Measurements from ENCODE around the gene SPRY2. TPM values are rescaled to one million over a fixed set of nuclear protein-coding genes. Genes with fewer than 3 reads are reported as not detected.

SPRY2 gene
- total and polyA plus RNA-seq, 8 donors: 30.9 to 77.1 (median 54.3) TPM

DNA sequence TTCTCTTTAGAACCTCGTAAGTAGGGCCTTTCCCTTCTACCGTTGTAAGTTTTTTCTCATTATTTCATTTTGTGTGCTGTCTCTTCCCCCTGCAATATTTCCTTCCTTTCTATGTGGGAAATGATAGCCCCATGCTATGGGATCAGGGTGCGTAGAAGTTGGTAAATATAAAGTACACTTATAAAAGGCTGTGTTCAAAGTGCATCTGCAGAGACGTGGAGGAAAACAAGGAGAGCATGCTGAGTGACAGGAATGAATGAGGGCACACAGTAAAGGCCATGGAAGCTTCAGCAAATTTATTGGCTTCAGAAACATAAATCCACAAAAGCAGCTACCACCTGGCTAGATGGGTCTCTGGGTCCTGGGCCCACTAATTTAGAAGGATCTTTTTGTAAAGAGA lies 21.6 kb upstream of the SPRY2 start:
- DNase-seq: no peak
- Histone ChIP-seq H3K9me3 (no peaks in the 10 kb centered on the region), H3K27me3 (no peaks in the 10 kb centered on the region), H3K36me3 (no peaks in the 10 kb centered on the region), H3K27ac (no peak overlapping the region), H3K4me3 (no peak overlapping the region), H3K4me1 (peaks cover 0 to 21% of the 10 kb centered on the region in 2 donors)
- TF ChIP-seq, protein P1, sequence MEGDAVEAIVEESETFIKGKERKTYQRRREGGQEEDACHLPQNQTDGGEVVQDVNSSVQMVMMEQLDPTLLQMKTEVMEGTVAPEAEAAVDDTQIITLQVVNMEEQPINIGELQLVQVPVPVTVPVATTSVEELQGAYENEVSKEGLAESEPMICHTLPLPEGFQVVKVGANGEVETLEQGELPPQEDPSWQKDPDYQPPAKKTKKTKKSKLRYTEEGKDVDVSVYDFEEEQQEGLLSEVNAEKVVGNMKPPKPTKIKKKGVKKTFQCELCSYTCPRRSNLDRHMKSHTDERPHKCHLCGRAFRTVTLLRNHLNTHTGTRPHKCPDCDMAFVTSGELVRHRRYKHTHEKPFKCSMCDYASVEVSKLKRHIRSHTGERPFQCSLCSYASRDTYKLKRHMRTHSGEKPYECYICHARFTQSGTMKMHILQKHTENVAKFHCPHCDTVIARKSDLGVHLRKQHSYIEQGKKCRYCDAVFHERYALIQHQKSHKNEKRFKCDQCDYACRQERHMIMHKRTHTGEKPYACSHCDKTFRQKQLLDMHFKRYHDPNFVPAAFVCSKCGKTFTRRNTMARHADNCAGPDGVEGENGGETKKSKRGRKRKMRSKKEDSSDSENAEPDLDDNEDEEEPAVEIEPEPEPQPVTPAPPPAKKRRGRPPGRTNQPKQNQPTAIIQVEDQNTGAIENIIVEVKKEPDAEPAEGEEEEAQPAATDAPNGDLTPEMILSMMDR (IDR thresholded peaks at IDR 0.05): no peak
- ATAC-seq: no peak
- intact Hi-C loops (cut with DNase I): no loop called here

DNA sequence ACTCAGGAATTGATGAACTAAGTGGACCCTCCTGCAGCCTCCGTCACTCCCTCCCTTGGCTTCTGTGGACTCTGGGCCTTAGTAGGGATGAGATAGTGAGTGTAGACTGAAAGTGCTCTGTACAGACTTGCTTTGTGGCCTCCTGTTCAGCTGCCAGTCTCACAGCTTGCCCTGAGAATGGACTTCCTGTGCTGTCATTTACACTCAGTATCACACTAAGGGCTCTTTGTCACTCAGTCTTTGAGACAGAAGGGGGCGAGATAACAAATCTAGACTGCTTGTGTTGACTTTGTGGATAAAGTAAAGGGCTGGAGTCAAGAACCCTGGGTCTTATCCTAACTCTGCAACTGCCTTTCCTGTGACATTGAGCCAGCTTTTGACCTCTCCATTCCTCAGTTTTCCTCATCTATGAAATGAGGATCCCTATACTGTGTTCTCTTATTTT lies 21.0 kb upstream of the SPRY2 start:
- DNase-seq (no peak), ATAC-seq (peak; percentile 83)
- no peaks in the 10 kb centered on the region for H3K27me3 ChIP-seq
- no peak overlapping the region for H3K4me3 ChIP-seq
- no peaks in the 10 kb centered on the region for H3K36me3 ChIP-seq
- H3K9me3 ChIP-seq: no peaks in the 10 kb centered on the region
- H3K4me1 ChIP-seq: peaks cover 0 to 21% of the 10 kb centered on the region in 2 donors
- no peak overlapping the region for H3K27ac ChIP-seq
- TF ChIP-seq, protein P1 (IDR thresholded peaks at IDR 0.05): no peak
- intact Hi-C loops (cut with DNase I): no loop called here

DNA sequence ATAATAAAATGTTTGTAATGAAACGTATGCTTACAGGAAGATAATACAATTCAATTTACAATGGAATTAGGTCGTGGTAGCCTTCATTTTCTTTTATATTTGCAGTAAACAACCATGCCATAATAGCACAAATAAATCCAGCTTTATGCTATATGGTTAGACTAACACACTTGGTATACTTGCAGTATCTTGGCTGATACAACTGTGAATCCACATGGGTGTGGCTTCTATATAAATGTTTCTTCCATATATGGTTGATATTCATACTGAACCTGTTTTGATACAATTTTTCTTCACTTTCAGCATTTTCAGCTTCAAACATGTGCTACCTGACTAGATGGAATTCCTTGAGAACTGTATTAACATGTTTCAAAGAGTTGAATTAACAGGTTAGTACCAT lies 20.4 kb upstream of the SPRY2 start:
- H3K9me3 ChIP-seq: no peaks in the 10 kb centered on the region
- intact Hi-C loops (cut with DNase I): no loop called here
- H3K4me1 ChIP-seq: peaks cover 0 to 21% of the 10 kb centered on the region in 2 donors
- no peak for DNase-seq
- H3K27ac ChIP-seq: no peak overlapping the region
- no peaks in the 10 kb centered on the region for H3K27me3 ChIP-seq
- no peak overlapping the region for H3K4me3 ChIP-seq
- no peak for ATAC-seq
- TF ChIP-seq, protein P1 (IDR thresholded peaks at IDR 0.05): no peak
- no peaks in the 10 kb centered on the region for H3K36me3 ChIP-seq

DNA sequence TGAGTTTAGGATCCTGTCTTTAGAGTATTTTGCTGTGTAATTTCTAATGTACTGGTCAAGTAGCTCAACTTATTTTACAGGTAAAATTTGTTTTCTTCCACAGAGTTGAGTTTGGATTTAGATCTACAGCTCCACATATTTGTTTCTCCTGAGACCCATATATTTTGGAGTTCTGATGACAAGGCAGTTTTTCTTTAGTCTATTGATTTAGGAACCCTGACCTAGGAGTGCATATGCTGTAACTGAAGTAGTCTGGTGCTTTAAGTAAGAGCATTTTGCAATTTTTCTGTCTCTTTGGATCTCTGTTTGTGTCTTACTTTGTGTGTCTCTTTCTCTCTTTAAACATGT lies 19.5 kb upstream of the SPRY2 start:
- Histone ChIP-seq H3K27me3 (no peaks in the 10 kb centered on the region), H3K36me3 (no peaks in the 10 kb centered on the region), H3K9me3 (no peaks in the 10 kb centered on the region), H3K4me1 (peaks cover 0 to 21% of the 10 kb centered on the region in 2 donors), H3K27ac (no peak overlapping the region), H3K4me3 (no peak overlapping the region)
- TF ChIP-seq, protein P1 (IDR thresholded peaks at IDR 0.05): no peak
- ATAC-seq (no peak), DNase-seq (no peak)
- intact Hi-C loops (cut with DNase I): no loop called here

DNA sequence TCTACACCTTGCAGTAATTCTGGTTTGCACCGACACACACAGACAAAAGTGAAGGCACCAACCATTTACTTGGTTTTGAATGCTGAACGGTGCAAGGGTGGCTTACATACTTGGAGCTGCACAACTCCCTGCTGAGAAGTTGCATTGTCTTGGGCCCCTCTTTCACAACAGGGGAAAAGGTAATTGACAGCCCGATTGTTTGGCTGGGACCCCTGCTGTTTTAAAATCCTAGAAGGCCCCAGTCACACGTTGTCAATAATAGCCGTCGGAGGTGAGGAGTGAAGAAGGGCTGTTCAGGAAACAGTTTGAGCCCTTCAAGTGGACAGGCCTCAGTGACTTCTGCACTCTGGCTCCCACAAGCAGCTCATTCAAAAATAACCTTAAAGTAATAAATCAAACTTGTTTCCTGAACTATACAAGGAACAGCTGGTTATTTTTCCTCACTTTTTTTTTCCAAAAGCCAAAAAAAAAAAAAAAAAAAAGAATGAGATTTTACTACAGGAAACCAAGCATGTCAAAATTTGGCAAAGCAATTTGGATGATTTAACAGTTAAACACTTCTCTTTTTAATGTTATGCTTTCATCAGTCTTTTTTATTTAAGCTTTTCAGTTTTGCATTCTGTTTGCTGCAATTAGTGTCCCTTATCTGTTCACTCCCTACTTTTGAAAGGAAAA lies 19.0 kb upstream of the SPRY2 start:
- H3K9me3 ChIP-seq: no peaks in the 10 kb centered on the region
- peaks cover 0 to 21% of the 10 kb centered on the region in 2 donors for H3K4me1 ChIP-seq
- no peak for DNase-seq
- no peaks in the 10 kb centered on the region for H3K27me3 ChIP-seq
- ATAC-seq: peak; percentile 21
- TF ChIP-seq, protein P1 (IDR thresholded peaks at IDR 0.05): no peak
- H3K36me3 ChIP-seq: no peaks in the 10 kb centered on the region
- intact Hi-C loops (cut with DNase I): no loop called here
- no peak overlapping the region for H3K4me3 ChIP-seq
- H3K27ac ChIP-seq: no peak overlapping the region
